ENCODE data around the gene ALDH3B1.

ALDH3B1 gene

DNA sequence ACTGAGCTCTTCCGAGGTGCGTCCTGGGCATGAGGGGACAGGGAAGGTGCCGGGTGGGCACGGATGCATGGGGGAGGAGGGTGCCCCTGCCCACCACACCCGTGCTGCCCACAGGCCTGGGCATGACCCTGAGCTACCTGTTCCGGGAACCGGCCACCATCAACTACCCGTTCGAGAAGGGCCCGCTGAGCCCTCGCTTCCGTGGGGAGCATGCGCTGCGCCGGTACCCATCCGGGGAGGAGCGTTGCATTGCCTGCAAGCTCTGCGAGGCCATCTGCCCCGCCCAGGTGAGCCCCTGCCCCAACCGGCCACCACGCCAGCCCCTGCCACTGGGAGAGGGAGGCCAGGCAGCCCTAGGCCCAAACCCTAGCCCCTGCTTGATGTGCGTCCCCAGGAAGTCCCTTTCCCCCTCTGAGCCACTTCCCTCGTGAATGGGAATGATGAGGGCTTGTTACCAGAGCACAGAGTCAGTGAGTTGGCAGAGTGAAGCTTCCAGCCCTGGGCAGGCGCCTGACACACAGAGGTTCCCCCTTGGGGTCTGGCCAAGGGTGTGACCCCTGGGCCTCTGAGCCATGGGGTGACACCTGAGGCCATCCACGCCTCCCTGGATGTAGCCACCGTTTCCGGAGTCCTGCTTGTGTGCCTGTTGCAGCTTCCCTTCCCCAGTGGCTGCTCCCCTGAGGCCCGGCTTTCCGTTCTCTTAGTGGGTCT lies 23.0 kb downstream of the ALDH3B1 start:
- DNase-seq, result no peak

DNA sequence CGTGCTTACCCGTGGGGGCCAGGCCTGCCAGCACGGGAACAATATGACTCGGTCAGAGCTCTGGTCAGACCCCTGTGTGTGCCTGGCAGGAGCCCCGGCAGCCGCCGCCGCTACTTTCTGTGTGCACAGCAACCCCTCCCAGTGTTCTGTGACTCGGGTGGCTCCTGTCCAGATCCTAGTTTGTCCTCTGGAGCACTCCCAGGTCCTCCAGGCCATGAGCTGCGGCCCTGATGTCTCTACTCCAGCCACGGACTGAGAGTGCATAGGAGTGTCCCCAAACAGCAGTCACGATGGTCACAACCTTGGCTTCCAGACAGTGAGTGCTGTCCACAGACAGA lies 23.6 kb downstream of the ALDH3B1 start:
- no peak for DNase-seq

DNA sequence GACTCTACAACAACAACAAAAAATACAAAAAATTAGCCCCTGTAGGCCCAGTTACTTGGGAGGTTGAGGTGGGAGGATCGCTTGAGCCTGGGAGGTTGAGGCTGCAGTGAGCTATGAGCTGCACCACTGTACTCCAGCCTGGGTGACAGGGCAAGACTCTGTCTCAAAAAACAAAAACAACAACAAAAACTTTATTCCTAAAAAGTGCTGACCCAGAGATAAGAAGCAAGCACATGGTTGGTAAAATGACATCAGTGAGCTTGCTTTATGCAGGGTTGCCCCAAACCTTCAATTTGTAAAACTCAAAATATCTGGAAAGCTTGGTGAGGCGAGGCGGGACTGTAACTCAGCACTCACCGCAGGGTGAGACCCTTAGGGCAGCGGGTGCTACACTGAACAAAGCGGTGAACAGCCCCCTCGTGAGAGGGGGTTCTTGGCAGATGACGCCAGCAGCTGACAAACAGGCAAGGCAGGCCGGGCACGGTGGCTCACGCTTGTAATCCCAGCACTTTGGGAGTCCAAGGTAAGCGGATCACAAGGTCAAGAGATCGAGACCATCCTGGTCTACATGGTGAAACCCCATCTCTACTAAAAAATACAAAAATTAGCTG lies 25.2 kb downstream of the ALDH3B1 start:
- DNase-seq, result no peak

DNA sequence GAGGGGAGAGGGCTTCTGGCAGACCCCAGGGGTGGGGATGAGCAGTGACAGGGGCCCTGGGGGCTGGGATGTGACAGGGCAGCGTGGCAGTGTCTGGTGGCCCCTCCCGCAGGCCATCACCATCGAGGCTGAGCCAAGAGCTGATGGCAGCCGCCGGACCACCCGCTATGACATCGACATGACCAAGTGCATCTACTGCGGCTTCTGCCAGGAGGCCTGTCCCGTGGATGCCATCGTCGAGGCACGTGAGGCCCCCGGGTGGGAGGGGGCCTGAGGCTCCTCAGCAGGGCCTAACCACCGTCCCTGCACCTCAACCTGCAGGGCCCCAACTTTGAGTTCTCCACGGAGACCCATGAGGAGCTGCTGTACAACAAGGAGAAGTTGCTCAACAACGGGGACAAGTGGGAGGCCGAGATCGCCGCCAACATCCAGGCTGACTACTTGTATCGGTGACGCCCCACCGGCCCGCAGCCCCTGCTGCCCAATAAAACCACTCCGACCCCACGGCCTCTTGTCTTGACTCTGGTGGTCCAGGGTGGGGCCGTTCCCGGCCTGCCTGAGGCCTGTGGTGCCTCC lies 26.1 kb downstream of the ALDH3B1 start:
- DNase-seq, result no peak

DNA sequence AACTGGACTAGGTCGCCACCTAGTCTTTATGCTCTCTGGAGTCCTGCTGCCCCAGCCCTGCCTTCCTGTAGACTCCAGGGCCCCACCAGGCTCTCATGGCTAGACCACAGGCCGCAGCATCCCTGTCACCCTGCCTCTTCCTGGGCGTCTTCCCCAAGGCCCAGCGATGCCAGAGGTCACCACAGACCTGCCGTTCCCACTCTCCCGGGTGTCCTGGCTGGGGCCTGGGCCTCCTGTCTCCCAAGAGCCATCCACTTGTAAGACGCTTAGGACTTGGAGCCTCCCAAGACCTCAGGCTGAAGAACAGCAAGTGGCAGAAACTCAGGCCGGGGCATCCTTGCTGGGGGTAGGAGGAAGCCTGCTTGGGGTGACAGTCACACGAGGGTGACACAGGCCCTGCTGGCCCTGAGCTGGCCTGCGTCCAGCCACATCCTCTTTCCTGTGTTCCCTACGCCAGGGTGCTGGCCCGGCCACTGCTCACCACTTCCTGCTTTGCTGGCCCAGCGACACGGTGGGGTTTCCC lies 26.7 kb downstream of the ALDH3B1 start:
- no peak for DNase-seq

DNA sequence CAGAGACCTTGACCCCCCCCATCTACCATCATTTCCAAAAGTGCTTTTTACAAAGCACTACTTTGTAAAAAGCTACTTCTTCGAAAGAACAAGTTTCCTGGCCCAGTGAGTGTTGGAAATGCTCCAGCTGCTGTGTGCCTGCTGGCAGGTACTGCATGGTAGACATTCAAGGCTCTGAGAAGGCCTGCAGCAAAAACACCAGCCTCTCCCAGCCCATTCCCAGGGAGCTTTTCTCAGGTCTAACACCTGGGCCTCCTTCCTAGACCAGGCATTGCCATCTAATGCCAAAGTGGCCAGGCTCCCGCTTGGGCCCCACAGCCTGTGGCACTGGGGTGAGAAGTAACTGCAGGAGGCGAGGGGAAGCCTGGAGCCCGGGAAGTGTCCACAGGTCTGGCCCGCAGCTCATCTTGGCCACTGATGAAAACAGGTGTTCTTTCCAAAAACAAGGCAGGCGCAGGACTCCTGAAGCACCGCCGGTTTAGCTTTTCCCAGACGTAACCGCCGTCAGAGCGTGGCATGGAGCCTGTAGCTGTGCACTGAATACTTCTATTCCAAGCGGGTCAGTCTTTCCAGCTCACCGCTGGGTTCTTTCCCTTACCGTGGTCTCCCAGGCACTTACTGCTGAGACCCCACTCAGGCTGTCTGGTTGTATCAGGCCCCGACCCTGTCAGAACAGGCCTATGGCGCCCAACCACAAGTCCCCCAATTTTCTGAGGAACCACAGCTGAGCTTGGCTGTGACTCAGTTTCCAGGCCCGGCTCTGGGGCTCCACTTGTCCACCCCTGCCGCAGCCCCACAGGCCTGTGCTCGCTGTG lies 27.5 kb downstream of the ALDH3B1 start:
- DNase-seq, result no peak

DNA sequence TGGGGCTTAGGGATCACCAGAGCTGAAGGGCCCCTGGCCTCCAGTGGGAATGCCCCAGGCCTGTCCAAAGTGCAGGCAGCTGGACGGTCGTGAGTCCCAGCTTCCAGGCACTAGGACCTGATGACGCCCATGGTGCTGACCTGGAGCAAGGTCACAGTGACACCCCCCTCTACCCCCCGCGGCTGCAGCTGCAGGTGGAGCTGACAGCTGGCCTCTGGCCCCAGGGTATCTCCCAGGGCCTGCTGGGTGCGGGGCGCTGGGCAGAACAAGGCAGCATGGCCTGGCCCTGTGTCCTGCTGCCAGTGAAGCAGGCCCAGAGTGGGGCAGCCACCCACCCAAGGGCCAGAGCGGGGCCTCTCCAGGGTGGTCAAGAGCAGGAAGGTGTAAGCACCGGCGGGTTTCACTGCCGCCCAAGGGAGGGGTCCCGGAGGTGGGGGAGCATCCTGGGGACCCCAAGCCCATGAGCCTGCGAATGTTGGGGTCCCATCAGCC lies 28.1 kb downstream of the ALDH3B1 start:
- no peak for DNase-seq

DNA sequence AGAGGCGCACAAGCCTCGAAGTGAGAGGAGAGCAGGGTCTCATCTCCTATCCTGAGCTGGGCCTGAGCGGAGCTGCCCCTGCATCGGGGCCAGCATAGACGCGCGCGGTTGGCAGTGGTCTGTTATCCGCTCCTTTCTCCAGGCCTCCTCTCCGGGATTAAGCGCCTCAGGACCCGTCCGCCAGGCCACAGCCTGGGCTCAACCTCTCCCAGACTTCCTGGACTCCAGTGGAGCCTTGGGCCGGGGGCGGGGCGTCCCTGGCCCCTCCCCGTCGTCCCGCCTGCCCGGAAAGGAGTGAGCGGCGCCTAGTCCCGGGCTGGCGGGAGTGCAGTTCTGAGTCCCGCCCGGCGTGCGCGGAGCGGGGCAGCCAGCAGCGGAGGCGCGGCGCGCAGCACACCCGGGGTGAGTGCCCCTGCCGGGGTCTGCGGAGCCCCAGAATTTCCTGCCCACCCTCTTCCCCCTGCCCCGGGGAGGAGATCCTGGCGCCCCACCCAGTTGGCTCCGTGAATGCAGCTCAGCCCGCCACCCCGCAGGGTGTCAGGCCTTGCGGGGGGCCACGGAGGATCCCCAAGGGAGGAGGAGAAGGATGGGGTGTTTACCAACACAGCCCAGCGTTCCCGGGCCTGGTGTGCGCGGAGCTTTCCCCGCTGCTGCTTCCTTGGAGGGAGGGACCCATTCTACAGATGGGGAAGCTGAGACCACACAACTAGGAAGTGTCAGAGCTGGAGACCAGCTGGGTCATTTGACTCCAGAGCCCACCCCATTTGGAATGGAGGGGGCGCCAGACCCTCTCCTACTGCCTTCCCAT lies 28.8 kb downstream of the ALDH3B1 start, which contains the start of gene TCIRG1:
TSS of gene TCIRG1 (plus strand) at position 308 of the 808 bp plus-strand sequence. CDS start 2,247 bp downstream, outside the sequence.
- DNase-seq, result peak; percentile 99

DNA sequence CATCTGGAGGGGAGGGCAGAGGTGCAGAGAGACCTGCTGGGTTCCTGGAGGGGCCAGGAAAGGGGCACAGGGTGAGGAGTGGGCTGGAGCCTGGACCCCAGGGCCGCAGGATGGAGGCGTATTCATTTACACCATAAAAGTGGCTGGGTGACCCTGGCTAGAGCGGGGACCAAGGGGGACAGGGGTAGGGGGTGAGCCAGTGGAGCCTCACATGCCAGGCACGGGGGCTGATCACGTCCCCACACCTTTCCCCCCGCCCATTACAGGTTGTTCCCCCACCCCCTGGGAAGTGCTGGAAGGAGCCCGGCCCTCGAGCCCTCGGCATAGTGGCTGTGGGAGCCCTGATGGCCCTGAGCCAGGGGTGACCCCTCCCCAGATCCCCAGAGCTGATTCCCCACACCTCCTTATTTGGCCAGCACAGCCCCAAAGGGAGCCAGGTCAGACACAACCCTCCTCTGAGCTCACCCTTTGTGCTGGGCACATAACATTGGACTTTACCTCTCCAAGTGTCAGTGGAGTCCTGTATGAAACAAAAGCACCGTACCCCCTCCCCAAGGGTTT lies 29.5 kb downstream of the ALDH3B1 start:
- peak; percentile 75 for DNase-seq

DNA sequence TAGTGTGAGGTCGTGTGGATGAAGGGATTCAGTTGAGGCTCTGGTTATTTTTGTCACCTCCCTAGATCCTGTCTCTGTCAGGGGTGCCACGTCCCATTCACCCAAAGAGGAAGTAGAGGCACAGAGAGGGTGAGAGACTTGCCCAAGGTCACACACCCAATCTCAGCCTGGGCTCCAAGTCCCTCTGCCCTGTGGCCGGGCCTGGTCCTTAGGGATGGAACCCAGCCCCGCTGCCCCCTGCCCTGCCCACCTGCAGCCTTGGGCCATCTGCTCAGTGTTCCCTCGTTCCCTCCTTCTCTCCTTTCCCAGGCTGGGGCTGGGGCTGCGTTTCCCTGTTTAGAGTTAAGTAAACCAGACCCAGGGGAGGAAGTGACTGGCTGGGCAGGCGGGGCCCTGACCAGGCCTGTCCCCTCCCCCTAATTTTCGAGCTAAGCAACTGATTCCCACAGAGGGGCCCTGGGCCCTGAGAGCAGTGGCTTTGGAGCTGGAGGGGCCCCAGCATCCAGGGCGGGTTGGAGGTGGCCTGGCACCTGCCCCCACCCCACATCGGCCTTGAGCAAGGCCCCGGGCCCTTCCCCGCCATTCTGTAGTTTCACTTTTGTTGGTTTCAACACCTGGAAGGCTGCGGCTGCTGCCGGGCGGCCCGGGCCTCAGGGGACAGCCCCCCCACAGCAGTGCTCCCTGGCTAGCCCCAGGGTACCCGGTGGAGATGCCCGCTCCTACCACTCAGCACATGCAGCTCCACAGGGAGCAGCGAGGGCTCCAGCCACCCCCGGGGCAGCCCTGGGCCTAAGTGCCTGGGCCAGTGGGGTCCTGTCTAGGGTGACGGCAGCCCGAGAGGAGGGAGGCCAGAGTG lies 30.2 kb downstream of the ALDH3B1 start:
- DNase-seq, result peak; percentile 95

DNA sequence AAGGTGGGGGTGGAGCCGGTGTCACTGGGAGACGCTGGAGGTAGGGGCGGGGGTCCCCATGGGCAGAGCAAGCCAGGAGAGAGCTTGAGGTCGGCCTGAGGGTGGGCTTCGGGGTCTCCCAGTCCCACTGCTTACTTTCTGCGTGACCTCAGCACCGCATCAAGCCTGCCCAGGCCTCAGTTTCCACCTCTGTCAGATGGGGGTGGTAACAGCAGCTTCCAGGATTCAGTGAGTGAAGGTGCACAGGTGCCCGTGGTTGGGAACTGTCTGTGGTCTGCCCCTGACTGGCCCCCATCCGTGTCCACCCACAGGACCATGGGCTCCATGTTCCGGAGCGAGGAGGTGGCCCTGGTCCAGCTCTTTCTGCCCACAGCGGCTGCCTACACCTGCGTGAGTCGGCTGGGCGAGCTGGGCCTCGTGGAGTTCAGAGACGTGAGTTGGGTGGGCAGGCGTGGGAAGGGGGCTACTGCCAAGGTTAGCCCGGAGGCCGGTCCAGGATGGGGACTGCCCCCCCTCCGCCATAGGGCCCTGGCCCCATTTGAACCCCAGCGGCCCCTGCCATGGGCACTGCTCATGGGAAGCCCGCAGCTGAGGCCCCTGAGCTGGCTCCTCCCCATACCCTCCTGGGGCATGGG lies 30.9 kb downstream of the ALDH3B1 start:
- peak; percentile 58 for DNase-seq

DNA sequence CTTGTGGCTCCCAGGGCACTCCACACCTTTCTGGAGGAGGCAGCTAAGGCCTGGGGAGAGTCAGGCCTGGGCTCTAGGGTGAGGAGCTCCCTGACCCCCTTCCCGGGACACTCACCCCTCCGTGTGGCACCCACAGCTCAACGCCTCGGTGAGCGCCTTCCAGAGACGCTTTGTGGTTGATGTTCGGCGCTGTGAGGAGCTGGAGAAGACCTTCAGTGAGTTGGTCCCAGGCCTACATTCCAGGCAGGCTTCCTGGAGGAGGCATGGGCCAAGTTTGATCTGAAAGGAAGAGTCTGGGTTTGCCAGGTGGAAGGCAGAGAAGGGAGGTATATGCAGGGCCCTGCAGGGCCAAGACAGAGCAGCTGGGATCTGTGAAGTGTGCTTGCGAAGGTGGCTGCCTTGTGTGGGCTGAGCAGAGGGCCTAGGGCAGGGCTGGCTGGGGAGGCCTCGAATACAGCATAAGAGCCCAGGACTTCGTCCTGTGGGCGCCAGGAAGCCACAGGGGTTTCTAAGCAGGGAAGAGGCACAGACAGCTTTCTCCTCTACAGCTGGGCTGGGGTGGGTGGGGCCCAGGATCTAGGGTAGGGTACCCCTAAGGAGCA lies 31.6 kb downstream of the ALDH3B1 start:
- DNase-seq, result no peak

DNA sequence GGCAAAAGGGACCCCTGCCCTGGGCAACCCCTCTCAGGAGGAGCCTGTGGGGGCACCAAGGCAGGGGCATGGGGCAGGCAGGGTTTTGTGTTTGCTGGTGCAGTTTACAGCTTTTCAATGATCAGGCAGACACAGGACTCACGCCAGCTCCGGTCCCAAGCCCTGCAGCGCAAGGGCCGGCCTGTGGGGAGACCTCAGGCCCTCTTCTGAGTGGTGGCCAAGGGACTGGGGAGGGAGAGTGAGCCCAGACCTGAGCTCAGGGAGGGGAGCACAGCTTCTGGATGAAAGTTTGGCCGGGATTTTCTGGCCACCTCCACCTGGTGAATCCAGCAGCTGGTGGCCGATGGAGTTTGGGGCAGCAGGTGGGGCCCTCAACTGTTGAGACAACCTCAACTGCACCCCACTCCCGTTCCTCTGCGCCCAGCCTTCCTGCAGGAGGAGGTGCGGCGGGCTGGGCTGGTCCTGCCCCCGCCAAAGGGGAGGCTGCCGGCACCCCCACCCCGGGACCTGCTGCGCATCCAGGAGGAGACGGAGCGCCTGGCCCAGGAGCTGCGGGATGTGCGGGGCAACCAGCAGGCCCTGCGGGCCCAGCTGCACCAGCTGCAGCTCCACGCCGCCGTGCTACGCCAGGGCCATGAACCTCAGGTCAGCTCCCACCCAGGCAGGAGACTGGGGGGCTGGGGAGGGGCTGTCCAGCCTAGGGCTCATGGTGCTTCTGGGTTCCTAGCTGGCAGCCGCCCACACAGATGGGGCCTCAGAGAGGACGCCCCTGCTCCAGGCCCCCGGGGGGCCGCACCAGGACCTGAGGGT lies 32.3 kb downstream of the ALDH3B1 start:
- DNase-seq, result no peak

DNA sequence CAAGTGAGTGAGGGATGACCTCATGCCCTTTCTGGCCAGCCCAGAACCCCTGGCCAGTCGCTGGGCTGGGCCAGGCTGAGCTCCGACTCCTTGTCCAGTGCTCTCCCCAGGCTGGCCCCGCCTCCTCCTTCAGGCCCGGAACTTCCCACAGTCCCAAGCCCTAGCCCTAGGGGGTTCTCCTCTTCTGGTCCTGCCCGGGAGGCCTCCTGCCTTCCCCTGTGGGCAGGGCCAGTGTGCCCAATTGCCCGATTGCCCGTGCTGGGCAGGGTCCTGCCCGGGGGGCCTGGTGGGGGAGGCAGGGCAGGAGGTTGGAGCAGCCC lies 32.9 kb downstream of the ALDH3B1 start:
- no peak for DNase-seq

DNA sequence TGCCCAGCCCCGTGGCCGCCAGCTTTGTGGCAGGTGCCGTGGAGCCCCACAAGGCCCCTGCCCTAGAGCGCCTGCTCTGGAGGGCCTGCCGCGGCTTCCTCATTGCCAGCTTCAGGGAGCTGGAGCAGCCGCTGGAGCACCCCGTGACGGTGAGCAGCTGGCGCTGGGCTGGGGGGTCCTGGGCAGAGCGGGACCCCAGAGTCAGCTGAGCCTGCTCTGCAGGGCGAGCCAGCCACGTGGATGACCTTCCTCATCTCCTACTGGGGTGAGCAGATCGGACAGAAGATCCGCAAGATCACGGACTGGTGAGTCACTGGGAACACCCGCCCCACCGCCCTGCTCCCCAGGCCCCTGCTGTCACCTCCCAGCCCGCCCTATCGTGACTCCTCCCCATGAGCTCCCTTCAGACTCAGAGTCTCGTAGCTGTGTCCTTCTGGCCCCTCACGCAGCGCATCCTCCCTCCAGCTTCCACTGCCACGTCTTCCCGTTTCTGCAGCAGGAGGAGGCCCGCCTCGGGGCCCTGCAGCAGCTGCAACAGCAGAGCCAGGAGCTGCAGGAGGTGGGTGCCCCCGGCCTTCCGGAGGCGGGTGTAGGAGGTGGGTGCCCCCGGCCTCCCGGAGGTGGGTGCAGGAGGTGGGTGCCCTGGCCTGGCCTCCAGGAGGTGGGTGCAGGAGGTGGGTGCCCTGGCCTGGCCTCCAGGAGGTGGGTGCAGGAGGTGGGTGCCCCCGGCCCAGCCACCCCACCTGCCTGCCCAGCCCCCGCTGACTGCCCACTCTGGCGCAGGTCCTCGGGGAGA lies 33.4 kb downstream of the ALDH3B1 start:
- DNase-seq, result peak; percentile 36

DNA sequence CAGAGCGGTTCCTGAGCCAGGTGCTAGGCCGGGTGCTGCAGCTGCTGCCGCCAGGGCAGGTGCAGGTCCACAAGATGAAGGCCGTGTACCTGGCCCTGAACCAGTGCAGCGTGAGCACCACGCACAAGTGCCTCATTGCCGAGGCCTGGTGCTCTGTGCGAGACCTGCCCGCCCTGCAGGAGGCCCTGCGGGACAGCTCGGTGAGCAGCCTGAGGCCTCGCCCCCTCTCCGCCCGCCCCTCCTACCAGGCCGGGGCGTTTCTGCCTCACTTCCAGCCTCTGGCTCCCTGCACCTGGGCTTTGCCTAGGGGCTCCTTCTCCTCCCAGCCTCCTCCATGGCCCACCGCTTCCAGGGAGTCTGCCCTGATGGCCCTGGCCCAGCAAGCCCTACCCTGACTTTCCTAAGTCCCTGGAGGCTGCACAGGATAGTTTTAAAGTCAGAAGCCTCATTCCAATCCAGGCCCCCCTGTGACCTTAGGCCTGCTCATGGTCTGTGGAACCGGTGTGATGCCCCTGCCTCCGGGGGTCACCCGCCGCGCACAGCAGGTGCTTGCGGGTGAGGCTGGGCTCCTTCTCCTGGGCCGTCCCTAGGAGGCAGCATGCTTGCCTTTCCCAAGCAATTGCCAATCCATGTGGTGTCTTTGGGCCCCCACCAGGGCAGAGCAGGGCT lies 34.2 kb downstream of the ALDH3B1 start:
- DNase-seq, result peak; percentile 67

DNA sequence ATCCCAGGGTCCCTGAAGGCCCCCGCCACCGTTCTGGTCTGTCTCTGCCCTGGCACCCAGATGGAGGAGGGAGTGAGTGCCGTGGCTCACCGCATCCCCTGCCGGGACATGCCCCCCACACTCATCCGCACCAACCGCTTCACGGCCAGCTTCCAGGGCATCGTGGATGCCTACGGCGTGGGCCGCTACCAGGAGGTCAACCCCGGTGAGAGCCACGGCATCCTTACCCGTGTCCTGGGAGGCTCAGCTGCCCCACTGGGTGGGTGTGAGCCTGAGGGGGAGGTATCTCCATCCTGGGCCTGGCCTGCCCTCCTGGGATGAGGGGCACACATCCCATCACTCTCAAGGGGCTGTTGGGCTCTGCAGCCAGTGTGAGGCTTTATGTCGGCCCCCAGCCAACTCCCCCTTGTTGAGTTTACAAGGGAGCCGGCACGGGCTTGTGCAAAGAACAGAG lies 34.8 kb downstream of the ALDH3B1 start:
- DNase-seq, result no peak

Data from 8988T (cell line).